Fibroblast of skin of back (primary cell): ENCODE data around the gene DNAJC16. TPM values are rescaled to one million over a fixed set of nuclear protein-coding genes. Genes with fewer than 3 reads are reported as not detected.
A peak's percentile ranks its signal among the peaks of the same experiment; 100 is the strongest.
"Not testable (repeated sequence)": the region's sequence is repeated elsewhere in the genome, so short reads cannot be mapped to it uniquely, and the experiment has no call there.

Experiments
- DNase-seq: peaks from one replicate; pipeline ENCODE4 v3.0.0-alpha.2; 2013
- polyA plus RNA-seq, 2 experiments: library from polyadenylated mRNA; unstranded; fragments of 120-200 nt; gene quantifications; one replicate each; pipeline ENCODE4 v1.2.1, GENCODE V29; 2013; ENCODE audit not compliant: insufficient read length in 2 of 2

The DNAJC16 gene
- 10.4 TPM for polyA plus RNA-seq (2013, experiment 1 of 2; ENCODE audit: insufficient read length)
- polyA plus RNA-seq (2013, experiment 2 of 2; ENCODE audit: insufficient read length): 10.2 TPM

- peak; percentile 100 for DNase-seq
These were observed at the start of gene DNAJC16 for GRCh38 chr1:15526490-15527339. DNAJC16 (plus strand) TSS chr1:15526848; CDS start chr1:15529106, 2,258 bp downstream.

- DNase-seq: no peak
These were observed 49.7 kb upstream of the DNAJC16 start for GRCh38 chr1:15476927-15477326.

GRCh38 chr1:15477646-15478212 lies 48.9 kb upstream of the DNAJC16 start:
- no peak for DNase-seq

- DNase-seq: no peak
These were observed 46.8 kb upstream of the DNAJC16 start for GRCh38 chr1:15479654-15480347.

- DNase-seq: not testable (repeated sequence)
These were observed 44.2 kb upstream of the DNAJC16 start for GRCh38 chr1:15482455-15482854.

- not testable (repeated sequence) for DNase-seq
These were observed 43.6 kb upstream of the DNAJC16 start for GRCh38 chr1:15482983-15483543.

GRCh38 chr1:15483971-15484370 lies 42.7 kb upstream of the DNAJC16 start:
- no peak for DNase-seq

- DNase-seq: not testable (repeated sequence)
These were observed 42.2 kb upstream of the DNAJC16 start for GRCh38 chr1:15484443-15484842.

- no peak for DNase-seq
These were observed 41.0 kb upstream of the DNAJC16 start for GRCh38 chr1:15485636-15486035.

GRCh38 chr1:15486844-15487610 lies 39.6 kb upstream of the DNAJC16 start:
- not testable (repeated sequence) for DNase-seq

- no peak for DNase-seq
These were observed 38.3 kb upstream of the DNAJC16 start for GRCh38 chr1:15488371-15488770.

- no peak for DNase-seq
These were observed 37.5 kb upstream of the DNAJC16 start for GRCh38 chr1:15489052-15489736.

GRCh38 chr1:15491010-15491409 lies 35.6 kb upstream of the DNAJC16 start:
- DNase-seq: peak; percentile 15

- DNase-seq: no peak
These were observed 34.1 kb upstream of the DNAJC16 start for GRCh38 chr1:15492596-15492995.

GRCh38 chr1:15493869-15494390 lies 32.7 kb upstream of the DNAJC16 start:
- DNase-seq: no peak

GRCh38 chr1:15500184-15501178 lies 26.2 kb upstream of the DNAJC16 start:
- DNase-seq: no peak

GRCh38 chr1:15501208-15502032 lies 25.2 kb upstream of the DNAJC16 start:
- peak; percentile 42 for DNase-seq

- no peak for DNase-seq
These were observed 22.2 kb upstream of the DNAJC16 start for GRCh38 chr1:15504436-15504835.

GRCh38 chr1:15506831-15507230 lies 19.8 kb upstream of the DNAJC16 start:
- DNase-seq: no peak
